ENCODE data around the gene KIAA1328. TPM values are rescaled to one million over a fixed set of nuclear protein-coding genes. Genes with fewer than 3 reads are reported as not detected.

Gene KIAA1328
- total RNA-seq, 4 donors from 2014 or later: 3.4 to 8.3 (median 6.6) TPM

- ATAC-seq (no peak), DNase-seq (no peak)
- Histone ChIP-seq H3K9me3 (no peaks in the 10 kb centered on the region), H3K4me1 (no peaks in the 10 kb centered on the region), H3K27me3 (no peaks in the 10 kb centered on the region), H3K4me3 (no peak overlapping the region), H3K36me3 (no peaks in the 10 kb centered on the region), H3K27ac (no peak overlapping the region)
- intact Hi-C loops (cut with DNase I; ENCODE audit: low total_unique reads): no loop called here
- TF ChIP-seq POLR2A (IDR thresholded peaks at IDR 0.05): no peak
- TF ChIP-seq CTCF (IDR thresholded peaks at IDR 0.05 in 4 of 5, conservative IDR thresholded peaks at IDR 0.05 in 1 of 5): no peak
- in situ Hi-C loops (cut with MboI; ENCODE audit: low sequenced_read_pairs in 4 of 4): no loop called here
Measured at GRCh38 chr18:37235583-37235982, 406.7 kb downstream of the KIAA1328 start.

DNA sequence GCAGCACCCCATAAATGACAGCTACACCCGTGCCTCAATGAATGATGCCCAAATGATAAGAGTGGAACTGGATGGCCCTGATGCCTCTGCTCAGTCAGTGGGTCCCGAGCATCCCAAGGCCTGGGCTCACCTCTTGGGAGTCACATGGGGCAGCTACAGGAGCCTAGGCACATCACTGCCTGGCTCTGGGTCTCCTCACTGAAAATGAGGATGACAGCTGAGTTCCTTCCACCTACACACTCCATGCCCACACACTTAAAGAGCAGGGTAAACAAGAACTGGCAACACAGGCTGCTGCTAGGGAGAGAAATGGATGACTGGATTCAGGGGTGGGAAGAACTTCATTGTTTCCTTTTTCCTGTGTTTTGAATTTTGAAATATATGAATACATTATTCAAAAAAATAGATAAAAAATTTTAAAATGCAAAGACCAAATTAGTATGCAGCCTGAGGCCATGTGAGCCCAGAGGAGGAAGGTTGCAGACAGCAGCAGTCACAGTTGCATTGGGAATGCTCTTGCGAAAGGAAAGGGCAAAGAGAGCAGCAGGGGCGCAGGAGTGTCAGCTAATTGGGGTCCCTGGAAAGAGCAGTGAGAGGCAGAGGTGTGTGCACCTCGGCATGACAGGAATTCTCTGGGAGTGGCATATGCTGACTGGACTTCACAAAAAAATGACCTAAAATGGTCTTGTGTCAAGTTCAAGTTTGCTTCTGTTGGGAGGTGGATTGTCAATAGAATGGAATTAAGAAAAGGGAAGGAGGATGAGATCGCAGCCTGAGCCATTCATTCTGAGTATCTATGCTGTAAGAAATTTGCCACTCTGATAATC, 409.6 kb downstream of the KIAA1328 start:
- no peaks in the 10 kb centered on the region for H3K4me1 ChIP-seq
- no peak overlapping the region for H3K4me3 ChIP-seq
- DNase-seq (no peak), ATAC-seq (no peak)
- H3K27me3 ChIP-seq: peaks cover 0 to under 1% (median 0%) of the 10 kb centered on the region in 3 donors
- H3K36me3 ChIP-seq: no peaks in the 10 kb centered on the region
- no peaks in the 10 kb centered on the region for H3K9me3 ChIP-seq
- no peak for TF ChIP-seq POLR2A (IDR thresholded peaks at IDR 0.05)
- TF ChIP-seq CTCF (IDR thresholded peaks at IDR 0.05 in 4 of 5, conservative IDR thresholded peaks at IDR 0.05 in 1 of 5): no peak
- no peak overlapping the region for H3K27ac ChIP-seq
- in situ Hi-C loops (cut with MboI; ENCODE audit: low sequenced_read_pairs in 4 of 4): no loop called here
- intact Hi-C loops (cut with DNase I; ENCODE audit: low total_unique reads): no loop called here

DNA sequence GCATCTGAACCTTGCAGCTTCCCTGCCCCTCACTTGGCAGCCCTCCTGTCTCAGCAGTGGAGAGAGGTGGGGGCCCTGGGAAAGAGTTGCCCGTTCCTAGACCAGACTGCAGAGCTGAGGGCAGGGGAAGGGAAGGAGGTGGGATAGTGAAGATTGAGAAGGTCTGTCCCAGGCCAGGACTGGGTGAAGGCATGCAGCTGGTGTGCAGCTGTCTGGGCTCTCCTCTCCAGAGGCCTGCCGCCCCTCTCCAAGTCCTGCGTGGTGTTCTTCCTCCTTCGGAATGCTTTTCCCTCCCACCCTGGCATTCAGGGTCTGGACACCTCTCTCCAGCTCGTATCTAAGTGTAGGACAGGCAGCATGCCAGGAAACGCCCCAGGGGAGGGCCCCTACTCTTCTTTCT, 413.2 kb downstream of the KIAA1328 start:
- intact Hi-C loops (cut with DNase I; ENCODE audit: low total_unique reads) (no loop called here), in situ Hi-C loops (cut with MboI; ENCODE audit: low sequenced_read_pairs in 4 of 4) (no loop called here)
- no peaks in the 10 kb centered on the region for H3K9me3 ChIP-seq

GRCh38 chr18:37242826-37243560, 414.1 kb downstream of the KIAA1328 start:
- Histone ChIP-seq H3K4me1 (no peaks in the 10 kb centered on the region), H3K4me3 (no peak overlapping the region), H3K27ac (no peak overlapping the region), H3K27me3 (peaks cover 0 to 4% (median 2%) of the 10 kb centered on the region in 3 donors), H3K36me3 (no peaks in the 10 kb centered on the region), H3K9me3 (no peaks in the 10 kb centered on the region)
- ATAC-seq (no peak), DNase-seq (no peak)
- TF ChIP-seq POLR2A (IDR thresholded peaks at IDR 0.05) (no peak), CTCF (IDR thresholded peaks at IDR 0.05 in 4 of 5, conservative IDR thresholded peaks at IDR 0.05 in 1 of 5) (no peak)
- in situ Hi-C loops (cut with MboI; ENCODE audit: low sequenced_read_pairs in 4 of 4): no loop called here
- intact Hi-C loops (cut with DNase I; ENCODE audit: low total_unique reads): no loop called here

More for the DNA sequence above, 413.2 kb downstream of the KIAA1328 start:
- Histone ChIP-seq H3K27ac (no peak overlapping the region), H3K27me3 (peaks cover 0 to 4% (median 2%) of the 10 kb centered on the region in 3 donors), H3K4me1 (no peaks in the 10 kb centered on the region), H3K4me3 (no peak overlapping the region), H3K36me3 (no peaks in the 10 kb centered on the region)
- no peak for ATAC-seq
- TF ChIP-seq POLR2A (IDR thresholded peaks at IDR 0.05): no peak
- TF ChIP-seq CTCF (IDR thresholded peaks at IDR 0.05 in 4 of 5, conservative IDR thresholded peaks at IDR 0.05 in 1 of 5): no peak
- no peak for DNase-seq
